Measurements from ENCODE around the gene FBXO22.
"Not testable (repeated sequence)": the region's sequence is repeated elsewhere in the genome, so short reads cannot be mapped to it uniquely, and the experiment has no call there.

The FBXO22 gene

DNA sequence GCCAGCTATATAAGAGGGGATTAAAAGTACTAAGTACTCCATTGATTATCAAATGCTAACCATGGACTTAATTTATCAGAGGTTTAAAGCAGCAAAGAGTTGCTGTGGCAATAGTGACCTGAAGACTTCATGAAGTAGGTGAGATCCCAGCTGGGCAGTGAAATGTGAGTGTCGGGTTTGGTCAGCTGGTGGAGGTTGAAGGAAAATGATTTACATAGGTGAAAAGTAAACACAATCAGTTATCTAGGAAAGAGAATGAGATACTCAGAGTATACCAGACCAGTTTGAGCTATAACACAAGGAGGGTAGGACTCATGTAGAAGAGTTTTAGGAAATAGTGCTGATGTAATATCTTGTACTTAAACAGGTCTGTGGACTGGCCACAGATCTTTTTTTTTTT, 16.5 kb upstream of the FBXO22 start:
- Mint-ChIP-seq H3K9me3 (no peaks in the 10 kb centered on the region), H3K27ac (no peak overlapping the region), H3K4me3 (no peak overlapping the region), H3K36me3 (ENCODE audit: low read depth) (peaks cover 56% of the 10 kb centered on the region), H3K4me1 (ENCODE audit: low read depth) (no peaks in the 10 kb centered on the region), H3K27me3 (no peaks in the 10 kb centered on the region)
- intact Hi-C loops (cut with micrococcal nuclease): no loop called here

DNA sequence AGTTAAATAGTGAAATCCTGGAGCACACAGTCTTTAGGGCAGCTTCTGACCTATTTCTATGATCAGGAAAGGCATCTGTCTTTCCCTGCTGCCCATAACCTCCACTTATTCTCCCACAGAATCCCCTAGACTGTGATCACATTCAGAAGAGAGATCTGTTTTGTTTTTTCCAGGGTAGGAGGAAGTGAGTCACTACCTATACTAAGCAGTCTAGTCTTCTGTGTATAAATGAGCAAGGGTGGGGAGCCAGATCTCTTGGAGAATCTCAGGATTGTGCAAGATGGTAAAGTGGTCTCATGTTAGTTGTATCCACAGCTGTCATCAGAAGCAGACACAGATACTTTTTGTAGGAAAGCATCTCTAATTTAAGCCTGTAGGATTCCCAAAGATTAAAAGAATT, 11.8 kb upstream of the FBXO22 start:
- Mint-ChIP-seq H3K4me3 (no peak overlapping the region), H3K27me3 (no peaks in the 10 kb centered on the region), H3K9me3 (no peaks in the 10 kb centered on the region), H3K27ac (no peak overlapping the region), H3K36me3 (ENCODE audit: low read depth) (peaks cover 32% of the 10 kb centered on the region), H3K4me1 (ENCODE audit: low read depth) (no peaks in the 10 kb centered on the region)
- intact Hi-C loops (cut with micrococcal nuclease): no loop called here

GRCh38 chr15:75895731-75896130, 7.9 kb upstream of the FBXO22 start:
- Mint-ChIP-seq H3K9me3 (no peaks in the 10 kb centered on the region), H3K4me1 (ENCODE audit: low read depth) (no peaks in the 10 kb centered on the region), H3K4me3 (no peak overlapping the region), H3K27me3 (no peaks in the 10 kb centered on the region), H3K36me3 (ENCODE audit: low read depth) (peaks cover 23% of the 10 kb centered on the region), H3K27ac (no peak overlapping the region)
- intact Hi-C loops (cut with micrococcal nuclease): no loop called here

DNA sequence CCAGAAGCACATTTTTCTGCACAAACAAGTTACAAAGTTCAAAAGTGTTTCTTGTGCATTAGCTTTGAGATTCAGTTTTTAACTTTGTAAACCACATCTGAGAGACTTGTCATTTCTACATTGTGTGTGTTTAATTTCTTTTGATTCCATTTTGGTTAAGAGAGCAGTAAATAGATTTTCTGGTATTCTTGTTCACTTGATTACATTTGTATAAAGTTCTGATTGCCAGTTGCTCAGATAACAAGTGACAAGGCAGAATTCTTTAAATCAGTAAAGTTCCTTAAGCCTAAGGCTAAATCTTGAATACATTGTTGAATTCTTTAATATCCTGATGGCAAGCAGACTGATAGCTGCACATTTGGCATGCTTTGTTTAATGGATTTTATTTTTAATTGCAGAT, 3.1 kb upstream of the FBXO22 start:
- peaks cover 18% of the 10 kb centered on the region for H3K4me1 Mint-ChIP-seq (ENCODE audit: low read depth)
- no peak overlapping the region for H3K27ac Mint-ChIP-seq
- no peaks in the 10 kb centered on the region for H3K27me3 Mint-ChIP-seq
- intact Hi-C loops (cut with micrococcal nuclease): loop anchor here (10.0 kb wide), 1 partner anchor 56 kb away; the partner anchor contains the start of gene UBE2Q2
- no peaks in the 10 kb centered on the region for H3K9me3 Mint-ChIP-seq
- H3K36me3 Mint-ChIP-seq (ENCODE audit: low read depth): peaks cover 37% of the 10 kb centered on the region
- H3K4me3 Mint-ChIP-seq: no peak overlapping the region

GRCh38 chr15:75902129-75902557, 1.5 kb upstream of the FBXO22 start:
- no peak overlapping the region for H3K27ac Mint-ChIP-seq

GRCh38 chr15:75905231-75905630, 1.6 kb downstream of the FBXO22 start:
- no peaks in the 10 kb centered on the region for H3K9me3 Mint-ChIP-seq
- H3K27me3 Mint-ChIP-seq: no peaks in the 10 kb centered on the region
- intact Hi-C loops (cut with micrococcal nuclease): loop anchor here (10.0 kb wide), 1 partner anchor 60 kb away; the partner anchor contains the start of gene UBE2Q2
- peak overlapping the region; percentile 99 for H3K4me3 Mint-ChIP-seq
- peaks cover 59% of the 10 kb centered on the region for H3K36me3 Mint-ChIP-seq (ENCODE audit: low read depth)
- H3K27ac Mint-ChIP-seq: no peak overlapping the region
- H3K4me1 Mint-ChIP-seq (ENCODE audit: low read depth): peaks cover 23% of the 10 kb centered on the region

More at GRCh38 chr15:75902129-75902557, 1.5 kb upstream of the FBXO22 start:
- intact Hi-C loops (cut with micrococcal nuclease): loop anchor here (10.0 kb wide), 1 partner anchor 57 kb away; the partner anchor contains the start of gene UBE2Q2
- no peaks in the 10 kb centered on the region for H3K9me3 Mint-ChIP-seq
- H3K27me3 Mint-ChIP-seq: no peaks in the 10 kb centered on the region
- no peak overlapping the region for H3K4me3 Mint-ChIP-seq
- H3K36me3 Mint-ChIP-seq (ENCODE audit: low read depth): peaks cover 46% of the 10 kb centered on the region
- peaks cover 18% of the 10 kb centered on the region for H3K4me1 Mint-ChIP-seq (ENCODE audit: low read depth)

DNA sequence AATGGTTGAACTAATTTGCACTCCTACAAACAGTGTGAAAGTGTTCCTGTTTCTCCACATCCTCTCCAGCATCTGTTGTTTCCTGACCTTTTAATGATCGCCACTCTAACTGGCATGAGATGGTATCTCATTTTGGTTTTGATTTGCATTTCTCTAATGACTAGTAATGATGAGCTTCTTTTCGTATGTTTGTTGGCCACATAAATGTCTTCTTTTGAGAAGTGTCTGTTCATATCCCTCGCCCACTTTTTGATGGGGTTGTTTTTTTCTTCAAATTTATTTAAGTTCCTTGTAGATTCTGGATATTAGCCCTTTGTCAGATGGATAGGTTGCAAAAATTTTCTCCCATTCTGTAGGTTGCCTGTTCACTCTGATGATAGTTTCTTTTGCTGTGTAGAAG, 6.7 kb downstream of the FBXO22 start:
- peaks cover 12% of the 10 kb centered on the region for H3K4me1 Mint-ChIP-seq (ENCODE audit: low read depth)

DNA sequence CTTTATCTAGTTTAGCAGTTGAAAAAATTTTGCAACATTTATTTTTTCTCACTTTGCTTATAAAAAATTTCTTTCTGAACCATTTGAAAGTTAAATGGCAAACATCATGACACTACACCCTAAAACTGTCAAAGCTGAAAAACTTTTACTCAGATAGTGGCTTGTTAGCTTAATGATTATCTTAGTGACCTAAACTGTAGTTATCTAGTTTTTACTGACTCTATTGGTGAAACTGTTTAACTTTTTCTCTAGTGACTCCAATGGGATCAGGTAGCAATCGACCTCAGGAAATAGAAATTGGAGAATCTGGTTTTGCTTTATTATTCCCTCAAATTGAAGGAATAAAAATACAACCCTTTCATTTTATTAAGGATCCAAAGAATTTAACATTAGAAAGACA, 13.3 kb downstream of the FBXO22 start:
- Mint-ChIP-seq H3K36me3 (ENCODE audit: low read depth) (peaks cover 59% of the 10 kb centered on the region), H3K4me1 (ENCODE audit: low read depth) (peaks cover 6% of the 10 kb centered on the region)

More for the DNA sequence above, 6.7 kb downstream of the FBXO22 start:
- H3K4me3 Mint-ChIP-seq; H3K9me3 Mint-ChIP-seq; H3K27ac Mint-ChIP-seq; intact Hi-C loops (cut with micrococcal nuclease); H3K27me3 Mint-ChIP-seq: not testable (repeated sequence)
- peaks cover 78% of the 10 kb centered on the region for H3K36me3 Mint-ChIP-seq (ENCODE audit: low read depth)

GRCh38 chr15:75918135-75918534, 14.5 kb downstream of the FBXO22 start:
- Mint-ChIP-seq H3K27me3 (no peaks in the 10 kb centered on the region), H3K4me1 (ENCODE audit: low read depth) (peaks cover 8% of the 10 kb centered on the region), H3K4me3 (no peak overlapping the region), H3K36me3 (ENCODE audit: low read depth) (peaks cover 56% of the 10 kb centered on the region), H3K27ac (no peak overlapping the region), H3K9me3 (no peaks in the 10 kb centered on the region)
- intact Hi-C loops (cut with micrococcal nuclease): no loop called here

More for the DNA sequence above, 13.3 kb downstream of the FBXO22 start:
- Mint-ChIP-seq H3K27ac (no peak overlapping the region), H3K4me3 (no peak overlapping the region), H3K9me3 (no peaks in the 10 kb centered on the region), H3K27me3 (no peaks in the 10 kb centered on the region)
- intact Hi-C loops (cut with micrococcal nuclease): no loop called here

DNA sequence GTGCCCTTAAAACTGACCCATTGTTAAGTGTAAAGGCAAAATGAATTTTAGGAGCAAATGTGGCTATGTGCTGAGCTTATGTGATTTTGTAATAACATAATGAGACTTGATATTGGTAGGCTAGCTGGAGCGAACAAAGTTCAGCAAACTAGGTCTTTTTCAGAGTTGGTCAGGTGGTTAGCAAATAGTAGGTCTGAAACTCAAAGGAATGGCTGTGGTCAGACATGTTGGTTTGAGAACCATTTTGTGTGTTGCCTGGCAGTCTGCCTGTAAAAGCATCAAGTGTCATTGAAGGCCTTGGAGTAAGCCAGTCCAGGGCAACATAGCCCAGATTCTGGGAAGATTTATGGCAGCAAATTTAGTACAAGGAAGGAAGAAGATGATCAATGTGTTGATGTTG, 16.4 kb downstream of the FBXO22 start:
- Mint-ChIP-seq H3K4me1 (ENCODE audit: low read depth) (peaks cover 9% of the 10 kb centered on the region), H3K36me3 (ENCODE audit: low read depth) (peaks cover 46% of the 10 kb centered on the region), H3K4me3 (no peak overlapping the region), H3K27me3 (no peaks in the 10 kb centered on the region), H3K9me3 (no peaks in the 10 kb centered on the region), H3K27ac (no peak overlapping the region)
- intact Hi-C loops (cut with micrococcal nuclease): no loop called here

DNA sequence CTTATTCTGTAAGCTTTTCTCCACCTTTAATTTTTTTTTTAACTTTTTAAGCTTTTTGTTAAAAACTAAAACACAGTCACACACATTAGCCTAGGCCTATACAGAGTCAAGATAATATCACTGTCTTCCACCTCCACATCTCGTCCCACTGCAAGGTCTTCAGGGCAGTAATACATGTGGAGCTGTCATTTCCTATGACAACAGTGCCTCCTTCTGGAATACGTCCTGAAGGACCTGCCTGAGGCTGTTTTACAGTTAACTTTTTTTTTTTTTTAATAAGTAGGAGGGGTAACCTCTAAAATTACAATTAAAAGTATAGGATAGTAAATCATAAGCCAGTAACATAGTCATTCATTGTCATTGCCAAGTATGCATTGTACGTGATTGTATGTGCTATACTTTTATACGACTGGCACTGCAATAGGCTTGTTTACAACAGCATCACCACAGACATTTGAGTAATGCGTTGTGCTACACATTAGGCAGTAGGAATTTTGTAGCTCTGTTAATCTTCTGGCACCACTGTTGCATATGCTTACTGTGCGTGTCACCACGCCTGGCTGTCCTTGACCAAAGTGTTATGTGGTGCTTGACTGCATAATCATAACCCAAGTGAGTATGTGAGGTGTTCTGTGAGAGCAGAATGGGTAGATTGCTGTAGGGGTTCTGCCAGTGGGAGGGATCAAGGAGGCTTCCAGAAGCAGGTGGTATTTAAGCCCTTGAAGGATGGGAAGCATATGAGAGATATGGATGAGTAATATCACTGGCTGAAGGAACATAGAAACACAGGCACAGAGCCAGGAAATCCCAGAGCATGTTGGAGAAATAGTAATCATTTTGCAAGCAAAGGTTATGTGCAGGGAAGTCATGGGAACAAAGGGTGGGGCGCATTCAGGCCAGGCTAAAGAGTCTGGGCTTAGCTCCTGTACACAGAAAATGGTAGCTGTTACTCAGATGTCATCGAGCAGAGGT, 18.3 kb downstream of the FBXO22 start:
- no peak overlapping the region for H3K27ac Mint-ChIP-seq
- intact Hi-C loops (cut with micrococcal nuclease): no loop called here
- no peaks in the 10 kb centered on the region for H3K27me3 Mint-ChIP-seq
- H3K4me3 Mint-ChIP-seq: no peak overlapping the region
- peaks cover 18% of the 10 kb centered on the region for H3K4me1 Mint-ChIP-seq (ENCODE audit: low read depth)
- H3K9me3 Mint-ChIP-seq: no peaks in the 10 kb centered on the region
- H3K36me3 Mint-ChIP-seq (ENCODE audit: low read depth): peaks cover 54% of the 10 kb centered on the region

- peaks cover 18% of the 10 kb centered on the region for H3K4me1 Mint-ChIP-seq (ENCODE audit: low read depth)
- no peaks in the 10 kb centered on the region for H3K9me3 Mint-ChIP-seq
- H3K4me3 Mint-ChIP-seq: no peak overlapping the region
- peaks cover 56% of the 10 kb centered on the region for H3K36me3 Mint-ChIP-seq (ENCODE audit: low read depth)
- no peaks in the 10 kb centered on the region for H3K27me3 Mint-ChIP-seq
- H3K27ac Mint-ChIP-seq: no peak overlapping the region
- intact Hi-C loops (cut with micrococcal nuclease): no loop called here
Measured at GRCh38 chr15:75923756-75924155, 20.1 kb downstream of the FBXO22 start.

- no peak overlapping the region for H3K4me3 Mint-ChIP-seq
- intact Hi-C loops (cut with micrococcal nuclease): no loop called here
- H3K4me1 Mint-ChIP-seq (ENCODE audit: low read depth): peaks cover 18% of the 10 kb centered on the region
- no peaks in the 10 kb centered on the region for H3K9me3 Mint-ChIP-seq
- H3K36me3 Mint-ChIP-seq (ENCODE audit: low read depth): peaks cover 52% of the 10 kb centered on the region
- H3K27me3 Mint-ChIP-seq: no peaks in the 10 kb centered on the region
- no peak overlapping the region for H3K27ac Mint-ChIP-seq
Measured at GRCh38 chr15:75924576-75924975, 20.9 kb downstream of the FBXO22 start.

DNA sequence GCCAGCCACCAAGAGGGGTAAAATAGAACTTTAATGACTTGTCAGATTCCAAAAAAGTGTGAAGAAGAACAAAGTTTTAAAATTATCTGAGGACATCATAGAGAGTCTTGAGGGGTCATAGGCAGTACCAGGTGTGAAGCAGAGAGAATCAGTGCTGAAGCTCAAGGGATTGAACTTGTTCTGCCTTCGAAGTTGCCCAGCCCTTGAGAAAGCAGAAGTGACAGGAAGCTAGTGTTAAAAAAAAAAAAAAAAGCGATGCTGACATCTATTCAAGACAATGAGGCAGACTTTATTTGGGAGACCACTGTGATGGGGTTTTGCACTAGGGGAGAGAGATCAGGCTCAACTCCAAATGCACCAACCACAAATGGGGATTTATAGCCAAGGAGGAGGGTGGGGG, 21.8 kb downstream of the FBXO22 start:
- Mint-ChIP-seq H3K4me3 (no peak overlapping the region), H3K27ac (no peak overlapping the region), H3K27me3 (no peaks in the 10 kb centered on the region), H3K36me3 (ENCODE audit: low read depth) (peaks cover 52% of the 10 kb centered on the region), H3K9me3 (no peaks in the 10 kb centered on the region), H3K4me1 (ENCODE audit: low read depth) (peaks cover 18% of the 10 kb centered on the region)
- intact Hi-C loops (cut with micrococcal nuclease): no loop called here

Data from dendritic cell treated with granulocyte-macrophage colony-stimulating factor and Interleukin-4, amounts not matched to agents 40 ng/mL and 50 ng/mL, for 4 days (primary cell).